ENCODE data around the gene CDCA5. TPM values are rescaled to one million over a fixed set of nuclear protein-coding genes. Genes with fewer than 3 reads are reported as not detected.

CDCA5 gene
- polyA plus RNA-seq, 3 donors = 0.20 to 0.28 TPM; not detected in 1

- peaks cover 30 to 31% of the 10 kb centered on the region in 2 donors for H3K4me1 ChIP-seq (ENCODE audit: control insufficient read depth in 1 of 2, insufficient read depth in 2 of 2, low read length in 2 of 2)
- H3K4me2 ChIP-seq (replicated peaks; ENCODE audit: extremely low read depth, low read length, poor library complexity, severe bottlenecking) = peak overlapping the region; percentile 95
- TF ChIP-seq, protein P1, sequence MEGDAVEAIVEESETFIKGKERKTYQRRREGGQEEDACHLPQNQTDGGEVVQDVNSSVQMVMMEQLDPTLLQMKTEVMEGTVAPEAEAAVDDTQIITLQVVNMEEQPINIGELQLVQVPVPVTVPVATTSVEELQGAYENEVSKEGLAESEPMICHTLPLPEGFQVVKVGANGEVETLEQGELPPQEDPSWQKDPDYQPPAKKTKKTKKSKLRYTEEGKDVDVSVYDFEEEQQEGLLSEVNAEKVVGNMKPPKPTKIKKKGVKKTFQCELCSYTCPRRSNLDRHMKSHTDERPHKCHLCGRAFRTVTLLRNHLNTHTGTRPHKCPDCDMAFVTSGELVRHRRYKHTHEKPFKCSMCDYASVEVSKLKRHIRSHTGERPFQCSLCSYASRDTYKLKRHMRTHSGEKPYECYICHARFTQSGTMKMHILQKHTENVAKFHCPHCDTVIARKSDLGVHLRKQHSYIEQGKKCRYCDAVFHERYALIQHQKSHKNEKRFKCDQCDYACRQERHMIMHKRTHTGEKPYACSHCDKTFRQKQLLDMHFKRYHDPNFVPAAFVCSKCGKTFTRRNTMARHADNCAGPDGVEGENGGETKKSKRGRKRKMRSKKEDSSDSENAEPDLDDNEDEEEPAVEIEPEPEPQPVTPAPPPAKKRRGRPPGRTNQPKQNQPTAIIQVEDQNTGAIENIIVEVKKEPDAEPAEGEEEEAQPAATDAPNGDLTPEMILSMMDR (IDR thresholded peaks at IDR 0.05) = no peak
- H3K79me2 ChIP-seq (ENCODE audit: insufficient read depth, low read length) = peaks cover 38% of the 10 kb centered on the region
- Mint-ChIP-seq H3K4me3 (peak overlapping the region; percentile 92 to 99), H3K27ac (peak overlapping the region; percentile 99 to 100 (median 99)), H3K4me1 (peaks cover 29% of the 10 kb centered on the region), H3K27me3 (ENCODE audit: low read depth in 3 of 3) (peaks cover 0 to 2% (median 2%) of the 10 kb centered on the region in 3 donors), H3K9me3 (no peaks in the 10 kb centered on the region), H3K36me3 (peaks cover 36 to 57% of the 10 kb centered on the region in 2 donors)
- peak overlapping the region; percentile 99 for H3K9ac ChIP-seq (ENCODE audit: insufficient read depth, low read length, poor library complexity, severe bottlenecking)
- peaks cover 41 to 46% of the 10 kb centered on the region in 2 donors for H3K36me3 ChIP-seq (replicated peaks in 1 of 2; ENCODE audit: control insufficient read depth in 1 of 2, insufficient read depth in 2 of 2, low read length in 2 of 2)
- no peaks in the 10 kb centered on the region for H3K27me3 ChIP-seq (ENCODE audit: control insufficient read depth in 2 of 2, insufficient read depth in 2 of 2, low read length in 2 of 2)
- H2AFZ ChIP-seq (ENCODE audit: insufficient read depth, low read depth, low read length, poor library complexity, severe bottlenecking) = peak overlapping the region; percentile 84
- no peaks in the 10 kb centered on the region for H3K9me3 ChIP-seq (replicated peaks in 1 of 2; ENCODE audit: control insufficient read depth in 1 of 2, insufficient read depth in 1 of 2, low read length in 2 of 2)
- peak overlapping the region; percentile 51 to 98 (median 92) for H3K4me3 ChIP-seq (replicated peaks in 1 of 3; ENCODE audit: low read depth in 2 of 3, low read length in 3 of 3)
- WGBS (ENCODE audit: insufficient coverage) = 84% methylated on average over 6 of the region's 18 CpGs
- peak overlapping the region; percentile 99 to 100 for H3K27ac ChIP-seq (ENCODE audit: low read depth in 1 of 2, low read length in 2 of 2)
- peaks cover 41% of the 10 kb centered on the region for H4K20me1 ChIP-seq (ENCODE audit: insufficient read depth, low read length)
- intact Hi-C loops (cut with micrococcal nuclease) = no loop called here
- peak in 2 of 3 donors; percentile 36 to 48 for DNase-seq
These were observed 49.3 kb upstream of the CDCA5 start for GRCh38 chr11:65132988-65133700.

GRCh38 chr11:65132238-65132987, 48.6 kb upstream of the CDCA5 start:
- H3K27ac ChIP-seq (ENCODE audit: low read depth in 1 of 2, low read length in 2 of 2) = peak overlapping the region in 1 of 2 donors; percentile 100
- Mint-ChIP-seq H3K27ac (peak overlapping the region in 6 of 7 donors; percentile 72 to 99 (median 99)), H3K27me3 (ENCODE audit: low read depth in 3 of 3) (peaks cover 0 to 2% (median 2%) of the 10 kb centered on the region in 3 donors), H3K4me3 (peak overlapping the region in 1 of 2 donors; percentile 92), H3K4me1 (peaks cover 29% of the 10 kb centered on the region), H3K9me3 (no peaks in the 10 kb centered on the region), H3K36me3 (peaks cover 40 to 65% of the 10 kb centered on the region in 2 donors)
- 57% methylated on average over 3 of the region's 10 CpGs for WGBS (ENCODE audit: insufficient coverage)
- peaks cover 38% of the 10 kb centered on the region for H3K79me2 ChIP-seq (ENCODE audit: insufficient read depth, low read length)
- DNase-seq = peak in 1 of 3 donors; percentile 5
- H4K20me1 ChIP-seq (ENCODE audit: insufficient read depth, low read length) = peaks cover 42% of the 10 kb centered on the region
- no peaks in the 10 kb centered on the region for H3K27me3 ChIP-seq (ENCODE audit: control insufficient read depth in 2 of 2, insufficient read depth in 2 of 2, low read length in 2 of 2)
- H2AFZ ChIP-seq (ENCODE audit: insufficient read depth, low read depth, low read length, poor library complexity, severe bottlenecking) = no peak overlapping the region
- H3K36me3 ChIP-seq (replicated peaks in 1 of 2; ENCODE audit: control insufficient read depth in 1 of 2, insufficient read depth in 2 of 2, low read length in 2 of 2) = peaks cover 48 to 54% of the 10 kb centered on the region in 2 donors
- H3K4me1 ChIP-seq (ENCODE audit: control insufficient read depth in 1 of 2, insufficient read depth in 2 of 2, low read length in 2 of 2) = peaks cover 30 to 31% of the 10 kb centered on the region in 2 donors
- TF ChIP-seq, protein P1 (IDR thresholded peaks at IDR 0.05) = no peak
- no peak overlapping the region for H3K9ac ChIP-seq (ENCODE audit: insufficient read depth, low read length, poor library complexity, severe bottlenecking)
- intact Hi-C loops (cut with micrococcal nuclease) = no loop called here
- H3K4me2 ChIP-seq (replicated peaks; ENCODE audit: extremely low read depth, low read length, poor library complexity, severe bottlenecking) = peak overlapping the region; percentile 95
- peak overlapping the region in 1 of 3 experiments; percentile 92 for H3K4me3 ChIP-seq (replicated peaks in 1 of 3; ENCODE audit: low read depth in 2 of 3, low read length in 3 of 3)
- H3K9me3 ChIP-seq (replicated peaks in 1 of 2; ENCODE audit: control insufficient read depth in 1 of 2, insufficient read depth in 1 of 2, low read length in 2 of 2) = no peaks in the 10 kb centered on the region

Measured in CD14-positive monocyte (primary cell).